Esophagus squamous epithelium (tissue), 5 donors: ENCODE results near the gene CDV3. TPM values are rescaled to one million over a fixed set of nuclear protein-coding genes. Genes with fewer than 3 reads are reported as not detected.

Experiments used
- DNase-seq: peaks from one replicate; lab custom pipeline; 2025; lab: John Stamatoyannopoulos, UW
- H3K27ac ChIP-seq, 4 donors: fragments of 200-600 bp; sonication (generic); one replicate each; pipeline ENCODE4 v1.5.1; 2016 to 2019; ENCODE audit warnings: mild to moderate bottlenecking in 1 of 4
- H3K27me3 ChIP-seq, 4 donors: fragments of 200-600 bp; sonication (generic); 1 replicate in 3 of 4; 2 replicates in 1 of 4; pipeline versions ENCODE4 v1.5.1 to v1.6.0; 2017 to 2021; ENCODE audit warnings: antibody characterized with exemption in 1 of 4
- H3K36me3 ChIP-seq, 3 donors: fragments of 200-600 bp; sonication (generic); one replicate each; pipeline ENCODE4 v1.5.1; 2016 to 2019
- H3K4me1 ChIP-seq, 3 donors: fragments of 200-600 bp; sonication (generic); one replicate each; pipeline ENCODE4 v1.5.1; 2017 to 2019
- H3K4me3 ChIP-seq, 4 donors: fragments of 200-600 bp; sonication (generic); 1 replicate in 3 of 4; 2 replicates in 1 of 4; pipeline ENCODE4 v1.5.1; 2016 to 2019; ENCODE audit warnings: mild to moderate bottlenecking in 2 of 4, moderate library complexity in 1 of 4
- H3K9me3 ChIP-seq, 3 donors: fragments of 200-600 bp; sonication (generic); one replicate each; pipeline ENCODE4 v1.5.1; 2016 to 2019
- CTCF ChIP-seq, 6 experiments: fragments of 450-650 bp in 4 of 6; fragments of 200-600 bp in 2 of 6; sonication (generic) in 2 of 6; IDR thresholded peaks; one replicate each; pipeline ENCODE4 v1.5.1; 2016 to 2019; ENCODE audit warnings: antibody characterized with exemption in 6 of 6, mild to moderate bottlenecking in 4 of 6, moderate library complexity in 4 of 6
- POLR2A ChIP-seq, 4 donors: fragments of 450-650 bp; IDR thresholded peaks; one replicate each; pipeline ENCODE4 v1.6.1; 2017; ENCODE audit warnings: antibody characterized with exemption in 4 of 4, mild to moderate bottlenecking in 4 of 4, moderate library complexity in 3 of 4
- WGBS, 2 donors: methylation state at CpG; one replicate each; pipeline ENCODE4 v1.1.5; 2018; 5-methylcytosine and 5-hydroxymethylcytosine counted together
- intact Hi-C: fragments of 100-400 bp; cut with DNase I; formaldehyde crosslinking; loops from one replicate; pipeline ENCODE4 v1.15.0; 2022
- total RNA-seq, 4 donors: library from RNA; depleted of rRNA; stranded (reverse); fragments of >200 nt; gene quantifications; one replicate each; pipeline ENCODE4 v1.1.0, GENCODE V29; 2016
- donor health status: DM: yes; HTN: yes; CAD: no.

Gene CDV3
- total RNA-seq, 4 donors from 2014 or later: 94.5 to 120 (median 119) TPM

- H3K4me3 ChIP-seq: no peak overlapping the region
- H3K27me3 ChIP-seq: no peaks in the 10 kb centered on the region
- H3K4me1 ChIP-seq: no peaks in the 10 kb centered on the region
- intact Hi-C loops: no loop called here
- H3K27ac ChIP-seq: no peak overlapping the region
- no peak for DNase-seq
- H3K36me3 ChIP-seq: peaks cover 0 to 96% (median 9%) of the 10 kb centered on the region in 3 donors
- no peaks in the 10 kb centered on the region for H3K9me3 ChIP-seq
- TF ChIP-seq POLR2A (IDR thresholded peaks at IDR 0.05) (no peak), CTCF (IDR thresholded peaks at IDR 0.05) (no peak)
Observed at GRCh38 chr3:133610031-133610430, 36.5 kb downstream of the CDV3 start.

- no peak for DNase-seq
- WGBS, 2 donors: 87 to 93% methylated on average over 2 of the region's 2 CpGs
- H3K4me3 ChIP-seq: no peak overlapping the region
- H3K9me3 ChIP-seq: no peaks in the 10 kb centered on the region
- peaks cover 0 to 98% (median 20%) of the 10 kb centered on the region in 3 donors for H3K36me3 ChIP-seq
- H3K27me3 ChIP-seq: no peaks in the 10 kb centered on the region
- intact Hi-C loops: no loop called here
- H3K27ac ChIP-seq: no peak overlapping the region
- TF ChIP-seq POLR2A (IDR thresholded peaks at IDR 0.05): no peak
- TF ChIP-seq CTCF (IDR thresholded peaks at IDR 0.05): no peak
- H3K4me1 ChIP-seq: no peaks in the 10 kb centered on the region
Observed at GRCh38 chr3:133611534-133611933, 38.0 kb downstream of the CDV3 start.

GRCh38 chr3:133620066-133620784 is 46.7 kb downstream of the CDV3 start:
- no peaks in the 10 kb centered on the region for H3K4me1 ChIP-seq
- WGBS, 2 donors: 89 to 91% methylated on average over 13 of the region's 13 CpGs
- no peak overlapping the region for H3K27ac ChIP-seq
- TF ChIP-seq POLR2A (IDR thresholded peaks at IDR 0.05) (no peak), CTCF (IDR thresholded peaks at IDR 0.05) (no peak)
- H3K36me3 ChIP-seq: peaks cover 5 to 99% (median 39%) of the 10 kb centered on the region in 3 donors
- H3K9me3 ChIP-seq: no peaks in the 10 kb centered on the region
- H3K27me3 ChIP-seq: no peaks in the 10 kb centered on the region
- DNase-seq: no peak
- no peak overlapping the region for H3K4me3 ChIP-seq
- intact Hi-C loops: no loop called here

GRCh38 chr3:133627789-133628188 is 54.3 kb downstream of the CDV3 start:
- intact Hi-C loops: no loop called here
- no peak for DNase-seq
- no peak overlapping the region for H3K27ac ChIP-seq
- peaks cover 0 to 100% (median 10%) of the 10 kb centered on the region in 3 donors for H3K36me3 ChIP-seq
- H3K4me1 ChIP-seq: no peaks in the 10 kb centered on the region
- H3K9me3 ChIP-seq: no peaks in the 10 kb centered on the region
- H3K27me3 ChIP-seq: no peaks in the 10 kb centered on the region
- TF ChIP-seq POLR2A (IDR thresholded peaks at IDR 0.05) (no peak), CTCF (IDR thresholded peaks at IDR 0.05) (no peak)
- no peak overlapping the region for H3K4me3 ChIP-seq

GRCh38 chr3:133629146-133629545 is 55.7 kb downstream of the CDV3 start:
- 87 to 90% methylated on average over 2 of the region's 2 CpGs for WGBS, 2 donors
- intact Hi-C loops: no loop called here
- Histone ChIP-seq H3K36me3 (peaks cover 0 to 100% (median 10%) of the 10 kb centered on the region in 3 donors), H3K4me3 (no peak overlapping the region), H3K27me3 (no peaks in the 10 kb centered on the region), H3K4me1 (no peaks in the 10 kb centered on the region), H3K9me3 (no peaks in the 10 kb centered on the region), H3K27ac (no peak overlapping the region)
- no peak for TF ChIP-seq CTCF (IDR thresholded peaks at IDR 0.05)
- TF ChIP-seq POLR2A (IDR thresholded peaks at IDR 0.05): no peak
- no peak for DNase-seq
